Measurements from ENCODE around the gene PPP1R1A. TPM values are rescaled to one million over a fixed set of nuclear protein-coding genes. Genes with fewer than 3 reads are reported as not detected.

PPP1R1A gene
- total RNA-seq, 2 donors from 2014 or later: 0.87 to 12.0 TPM

GRCh38 chr12:54598970-54599369 lies 10.5 kb upstream of the PPP1R1A start:
- Histone ChIP-seq H3K27me3 (replicated peaks; ENCODE audit: insufficient read depth) (no peaks in the 10 kb centered on the region), H3K27ac (no peak overlapping the region), H3K9me3 (no peaks in the 10 kb centered on the region), H3K4me3 (no peak overlapping the region), H3K36me3 (no peaks in the 10 kb centered on the region), H3K4me1 (replicated peaks) (no peaks in the 10 kb centered on the region)
- intact Hi-C loops (cut with DNase I): loop anchor here (5.0 kb wide), 1 partner anchor 358 kb away; no protein-coding TSS in a partner anchor
- WGBS: 86% methylated on average over 5 of the region's 5 CpGs
- DNase-seq (ENCODE audit: low spot score): no peak
- no peak for TF ChIP-seq CTCF (IDR thresholded peaks at IDR 0.05)
- no peak for TF ChIP-seq POLR2AphosphoS5 (IDR thresholded peaks at IDR 0.05)
- TF ChIP-seq POLR2A (IDR thresholded peaks at IDR 0.05): no peak

- TF ChIP-seq POLR2AphosphoS5 (IDR thresholded peaks at IDR 0.05) (no peak), CTCF (IDR thresholded peaks at IDR 0.05) (peak; percentile 61 to 72 (median 67)), POLR2A (IDR thresholded peaks at IDR 0.05) (no peak)
- Histone ChIP-seq H3K27me3 (replicated peaks; ENCODE audit: insufficient read depth) (no peaks in the 10 kb centered on the region), H3K27ac (no peak overlapping the region), H3K4me1 (replicated peaks) (no peaks in the 10 kb centered on the region), H3K9me3 (no peaks in the 10 kb centered on the region), H3K4me3 (no peak overlapping the region), H3K36me3 (no peaks in the 10 kb centered on the region)
- intact Hi-C loops (cut with DNase I): loop anchor here (5.0 kb wide), 1 partner anchor 361 kb away; no protein-coding TSS in a partner anchor
- peak; percentile 60 for DNase-seq (ENCODE audit: low spot score)
- WGBS: 22% methylated on average over 3 of the region's 3 CpGs
Measured at GRCh38 chr12:54596526-54596946, 8.1 kb upstream of the PPP1R1A start.

- no peaks in the 10 kb centered on the region for H3K9me3 ChIP-seq
- no peak overlapping the region for H3K4me3 ChIP-seq
- DNase-seq (ENCODE audit: low spot score): no peak
- intact Hi-C loops (cut with DNase I): loop anchor here (5.0 kb wide), 1 partner anchor 362 kb away; no protein-coding TSS in a partner anchor
- 84% methylated on average over 3 of the region's 3 CpGs for WGBS
- no peaks in the 10 kb centered on the region for H3K27me3 ChIP-seq (replicated peaks; ENCODE audit: insufficient read depth)
- no peaks in the 10 kb centered on the region for H3K4me1 ChIP-seq (replicated peaks)
- no peak overlapping the region for H3K27ac ChIP-seq
- H3K36me3 ChIP-seq: no peaks in the 10 kb centered on the region
- TF ChIP-seq CTCF (IDR thresholded peaks at IDR 0.05) (no peak), POLR2A (IDR thresholded peaks at IDR 0.05) (no peak), POLR2AphosphoS5 (IDR thresholded peaks at IDR 0.05) (no peak)
Measured at GRCh38 chr12:54595471-54595870, 7.0 kb upstream of the PPP1R1A start.

- DNase-seq (ENCODE audit: low spot score): no peak
- Histone ChIP-seq H3K4me3 (no peak overlapping the region), H3K27ac (no peak overlapping the region), H3K36me3 (no peaks in the 10 kb centered on the region), H3K4me1 (replicated peaks) (no peaks in the 10 kb centered on the region), H3K27me3 (replicated peaks; ENCODE audit: insufficient read depth) (no peaks in the 10 kb centered on the region), H3K9me3 (no peaks in the 10 kb centered on the region)
- intact Hi-C loops (cut with DNase I): no loop called here
- 86% methylated on average over 5 of the region's 5 CpGs for WGBS
- TF ChIP-seq POLR2A (IDR thresholded peaks at IDR 0.05): no peak
- no peak for TF ChIP-seq CTCF (IDR thresholded peaks at IDR 0.05)
- TF ChIP-seq POLR2AphosphoS5 (IDR thresholded peaks at IDR 0.05): no peak
Measured at GRCh38 chr12:54593725-54594124, 5.3 kb upstream of the PPP1R1A start.

- 88% methylated on average over 4 of the region's 4 CpGs for WGBS
- no peak overlapping the region for H3K27ac ChIP-seq
- H3K4me1 ChIP-seq (replicated peaks): no peaks in the 10 kb centered on the region
- no peaks in the 10 kb centered on the region for H3K27me3 ChIP-seq (replicated peaks; ENCODE audit: insufficient read depth)
- H3K36me3 ChIP-seq: no peaks in the 10 kb centered on the region
- TF ChIP-seq POLR2A (IDR thresholded peaks at IDR 0.05) (no peak), CTCF (IDR thresholded peaks at IDR 0.05) (no peak), POLR2AphosphoS5 (IDR thresholded peaks at IDR 0.05) (no peak)
- no peak overlapping the region for H3K4me3 ChIP-seq
- intact Hi-C loops (cut with DNase I): no loop called here
- no peaks in the 10 kb centered on the region for H3K9me3 ChIP-seq
- DNase-seq (ENCODE audit: low spot score): no peak
Measured at GRCh38 chr12:54593135-54593534, 4.7 kb upstream of the PPP1R1A start.

Data from prostate gland (tissue), 2 donors.